Measurements from ENCODE around the gene GAD2.

Gene GAD2

GRCh38 chr10:26225322-26225721 is 8.7 kb downstream of the GAD2 start:
- DNase-seq: no peak

GRCh38 chr10:26227786-26228185 is 11.2 kb downstream of the GAD2 start:
- no peak for DNase-seq

GRCh38 chr10:26232174-26232573 is 15.6 kb downstream of the GAD2 start:
- no peak for DNase-seq

DNA sequence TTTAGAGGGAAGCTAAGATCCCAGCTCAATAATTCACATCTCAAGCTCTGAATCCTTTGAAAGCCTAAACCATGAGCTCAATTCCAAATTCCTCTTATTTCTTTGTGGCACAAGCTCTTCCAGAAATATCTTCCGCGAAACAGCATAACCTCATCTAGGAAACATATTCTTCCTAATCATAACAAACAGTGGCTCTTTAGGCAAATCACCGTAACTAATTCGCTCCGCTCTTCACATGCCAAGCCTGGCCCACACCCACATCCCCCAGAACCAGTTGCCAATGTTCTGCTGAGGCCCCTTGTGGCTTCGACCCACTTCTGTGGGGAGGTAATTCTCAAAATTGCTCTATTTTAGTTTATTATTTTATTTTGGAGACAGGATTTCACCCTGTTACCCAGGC is 19.2 kb downstream of the GAD2 start:
- no peak for DNase-seq

DNA sequence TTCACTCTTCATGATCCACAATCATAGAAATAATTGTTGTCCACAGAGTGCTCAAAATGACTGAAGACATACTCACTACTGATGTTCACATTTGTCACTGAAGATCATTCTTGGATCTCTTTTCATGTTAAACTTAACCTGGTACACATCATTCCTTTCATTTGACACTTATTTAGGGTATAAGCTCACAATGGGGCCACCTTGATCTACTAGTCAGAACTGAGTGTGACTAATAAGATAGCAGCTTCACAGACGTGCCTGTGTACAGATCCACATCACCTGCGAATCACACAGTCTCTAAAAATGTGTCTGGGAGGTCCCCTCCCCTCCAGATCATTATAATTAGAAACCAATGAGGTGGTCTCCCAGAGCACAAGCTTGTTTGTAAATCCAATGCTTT is 21.8 kb downstream of the GAD2 start:
- DNase-seq: no peak

GRCh38 chr10:26242706-26243350 is 26.3 kb downstream of the GAD2 start:
- no peak for DNase-seq

DNA sequence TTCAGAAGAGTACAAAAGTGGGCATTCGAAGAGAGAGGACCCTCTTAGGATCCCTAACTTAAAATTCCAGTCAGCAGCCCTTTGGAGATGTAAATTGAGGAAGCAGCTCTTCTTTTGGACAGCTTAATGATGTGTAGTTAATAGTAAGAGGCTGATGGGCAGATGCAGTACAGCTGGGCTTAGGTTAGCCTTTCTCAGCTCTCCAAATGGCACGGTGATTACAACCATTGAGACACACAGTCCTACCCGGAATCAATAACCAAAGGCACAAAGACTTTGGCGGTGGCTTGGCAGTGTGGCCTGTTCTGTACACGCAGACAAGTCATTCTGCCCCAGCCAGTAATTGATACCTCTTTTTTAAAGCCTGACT is 26.8 kb downstream of the GAD2 start:
- DNase-seq: no peak

GRCh38 chr10:26249681-26250080 is 33.1 kb downstream of the GAD2 start:
- no peak for DNase-seq

GRCh38 chr10:26251925-26252324 is 35.4 kb downstream of the GAD2 start:
- DNase-seq: no peak

GRCh38 chr10:26254616-26255015 is 38.0 kb downstream of the GAD2 start:
- DNase-seq: no peak

DNA sequence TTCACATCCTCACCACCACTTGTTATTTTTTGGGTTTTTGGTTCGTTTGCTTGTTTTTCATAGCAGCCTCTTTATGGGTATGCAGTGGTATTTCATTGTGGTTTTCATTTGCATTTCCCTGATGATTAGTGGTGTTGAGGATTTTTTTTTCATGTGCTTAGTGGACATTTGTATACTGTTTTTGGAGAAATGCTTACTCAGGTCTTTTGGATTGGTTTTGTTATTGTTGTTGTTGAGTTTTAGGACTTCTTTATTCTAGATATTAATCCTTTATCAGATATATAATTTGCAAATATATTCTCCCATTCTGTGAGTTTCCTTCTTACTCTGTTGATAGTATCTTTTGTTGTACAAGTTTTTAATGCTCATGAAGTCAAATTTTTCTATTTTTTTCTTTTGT is 42.8 kb downstream of the GAD2 start:
- no peak for DNase-seq

- DNase-seq: no peak
Measured at GRCh38 chr10:26269754-26270153, 53.2 kb downstream of the GAD2 start.

GRCh38 chr10:26274391-26274790 is 57.8 kb downstream of the GAD2 start:
- no peak for DNase-seq

- DNase-seq: no peak
Measured at GRCh38 chr10:26278295-26278694, 61.7 kb downstream of the GAD2 start.

- no peak for DNase-seq
Measured at GRCh38 chr10:26290236-26290635, 73.7 kb downstream of the GAD2 start.

GRCh38 chr10:26291721-26292480 is 75.3 kb downstream of the GAD2 start:
- DNase-seq: no peak

- no peak for DNase-seq
Measured at GRCh38 chr10:26296360-26296759, 79.8 kb downstream of the GAD2 start.

DNA sequence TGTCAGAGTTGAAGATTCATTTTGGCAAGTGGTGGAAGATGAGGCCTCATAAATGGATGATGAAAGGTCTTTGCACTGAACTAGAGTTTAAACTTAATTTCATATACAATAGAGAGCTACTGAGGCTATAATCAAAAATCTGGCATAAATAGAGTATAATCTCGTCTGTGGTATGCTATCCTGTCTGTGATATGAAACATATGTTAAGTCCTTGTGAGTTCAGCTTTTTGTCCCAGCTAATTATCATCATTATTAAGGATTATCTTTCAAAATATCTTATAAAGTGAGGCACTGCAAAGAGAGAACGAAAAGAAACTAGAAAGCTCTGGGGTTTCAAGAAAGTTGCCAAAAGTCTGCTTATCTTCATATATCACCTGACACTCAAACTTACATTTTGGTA is 83.4 kb downstream of the GAD2 start:
- no peak for DNase-seq

DNA sequence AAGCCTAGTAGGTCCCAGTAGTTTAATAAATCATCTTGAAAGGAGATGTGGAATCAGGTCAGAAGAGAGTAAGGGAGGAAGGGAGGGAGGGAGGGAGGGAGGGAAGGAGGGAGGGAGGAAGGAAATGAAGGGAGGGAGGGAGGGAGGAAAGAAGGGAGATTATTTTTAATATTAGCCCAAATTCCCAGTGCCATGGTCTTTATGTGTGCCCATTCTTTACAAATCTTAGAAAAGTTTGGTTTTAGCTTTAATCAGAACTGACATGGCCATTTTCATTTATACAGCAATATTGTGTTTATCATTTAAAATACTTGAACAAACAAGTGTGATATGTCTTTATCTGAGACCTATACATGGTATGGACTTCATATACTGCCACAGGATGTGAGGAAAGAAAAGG is 86.8 kb downstream of the GAD2 start:
- DNase-seq: no peak

DNA sequence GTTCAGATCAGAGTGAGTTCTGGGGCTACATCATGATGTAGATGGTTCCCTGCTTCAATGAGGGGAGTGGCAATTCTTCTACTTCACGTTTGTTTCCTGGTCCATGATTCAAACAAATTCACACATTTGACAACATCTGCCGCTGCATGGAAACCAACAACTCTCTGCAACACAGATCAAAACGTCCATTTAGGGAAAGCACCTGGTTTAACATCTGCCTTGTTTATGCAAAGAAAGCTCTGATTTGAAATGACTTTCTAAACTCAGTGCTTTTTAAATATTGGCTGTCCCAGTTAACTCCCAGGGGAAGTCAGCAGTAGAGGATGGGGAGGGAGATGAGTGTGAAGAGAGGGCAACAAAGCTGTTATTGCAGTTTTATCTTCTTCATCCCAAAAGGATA is 93.8 kb downstream of the GAD2 start:
- no peak for DNase-seq

- no peak for DNase-seq
Measured at GRCh38 chr10:26311383-26311940, 94.9 kb downstream of the GAD2 start.

- no peak for DNase-seq
Measured at GRCh38 chr10:26314265-26315013, 97.9 kb downstream of the GAD2 start.

- no peak for DNase-seq
Measured at GRCh38 chr10:26318672-26319071, 102.1 kb downstream of the GAD2 start.

GRCh38 chr10:26323219-26323618 is 106.6 kb downstream of the GAD2 start:
- DNase-seq: no peak
